ENCODE results near the gene KLF16.

The KLF16 gene

GRCh38 chr19:1806184-1807029 lies 57.0 kb downstream of the KLF16 start:
- DNase-seq (ENCODE audit: low read depth) = no peak

- no peak for DNase-seq (ENCODE audit: low read depth)
These were observed 57.8 kb downstream of the KLF16 start for GRCh38 chr19:1805401-1806183.

GRCh38 chr19:1804858-1805257 lies 58.5 kb downstream of the KLF16 start:
- no peak for DNase-seq (ENCODE audit: low read depth)

All from stimulated activated CD8-positive, alpha-beta memory T cell treated with anti-CD3 and anti-CD28 coated beads, Interleukin-12 subunit alpha, Interleukin-12 subunit beta, amount 100 ng/mL, for 4 hours (primary cell).